SK-N-SH (cell line): ENCODE results near the gene PELI3. TPM values are rescaled to one million over a fixed set of nuclear protein-coding genes. Genes with fewer than 3 reads are reported as not detected.
A peak's percentile ranks its signal among the peaks of the same experiment; 100 is the strongest.

Experiments used
- CTCF ChIA-PET: fragments of 300-600, 350-600 bp; formaldehyde crosslinking; extraction: SDS; loops from one replicate; lab custom pipeline; 2021; lab: Yijun Ruan, JAX
- POLR2A ChIA-PET: fragments of 350-600 bp; sonication (Branson Sonifier 250); formaldehyde crosslinking; extraction: SDS; loops from one replicate; lab custom pipeline; 2020; ENCODE audit warnings: antibody characterized with exemption, inconsistent platforms; lab: Yijun Ruan, JAX
- DNase-seq: peaks from one replicate; pipeline ENCODE4 v3.0.0; 2012
- H2AFZ ChIP-seq: fragments of 200-600 bp; sonication (generic); 2 replicates; pipeline ENCODE4 v1.8.1; 2016; ENCODE audit warnings: antibody characterized with exemption, mild to moderate bottlenecking, low read depth
- H3F3A ChIP-seq: fragments of 200-600 bp; sonication (generic); replicated peaks from 2 replicates; pipeline ENCODE3; 2016; ENCODE audit warnings: antibody characterized with exemption, mild to moderate bottlenecking; ENCODE audit not compliant: insufficient read depth
- H3K27ac ChIP-seq, 2 experiments: fragments of 200-500 bp in 1 of 2; fragments of 200-600 bp in 1 of 2; sonication (Bioruptor generic) in 1 of 2; sonication (generic), shearing (Covaris generic) in 1 of 2; 2 replicates each; pipeline versions ENCODE4 v1.5.1 to v1.6.1; 2014 to 2016; ENCODE audit warnings: low read depth in 2 of 2, inconsistent platforms in 1 of 2, low read length in 1 of 2, mild to moderate bottlenecking in 1 of 2, mixed read lengths in 1 of 2
- H3K27me3 ChIP-seq: fragments of 200-600 bp; sonication (generic), shearing (Covaris generic); 2 replicates; pipeline ENCODE4 v1.6.1; 2016; ENCODE audit warnings: mixed run types; ENCODE audit not compliant: insufficient read depth
- H3K36me3 ChIP-seq, 2 experiments: fragments of 200-500 bp in 1 of 2; fragments of 200-600 bp in 1 of 2; sonication (Bioruptor generic) in 1 of 2; sonication (generic) in 1 of 2; replicated peaks in 1 of 2; 2 replicates each; pipeline versions ENCODE3 to v1.5.1; 2014 to 2016; ENCODE audit warnings: low read length in 1 of 2, mild to moderate bottlenecking in 1 of 2; ENCODE audit not compliant: insufficient read depth in 2 of 2, control insufficient read depth in 1 of 2
- H3K4me1 ChIP-seq, 2 experiments: fragments of 200-500 bp in 1 of 2; fragments of 200-600 bp in 1 of 2; sonication (Bioruptor generic) in 1 of 2; sonication (generic), shearing (Covaris generic) in 1 of 2; 2 replicates each; pipeline versions ENCODE4 v1.5.1 to v1.6.1; 2014 to 2016; ENCODE audit warnings: low read depth in 1 of 2, low read length in 1 of 2, mixed run types in 1 of 2; ENCODE audit not compliant: insufficient read depth in 2 of 2, control insufficient read depth in 1 of 2
- H3K4me2 ChIP-seq: fragments of 200-600 bp; sonication (generic), shearing (Covaris generic); 2 replicates; pipeline ENCODE4 v1.6.1; 2017; ENCODE audit warnings: mixed run types
- H3K4me3 ChIP-seq, 2 experiments: fragments of 200-500 bp in 1 of 2; fragments of 200-600 bp in 1 of 2; sonication (Bioruptor generic) in 1 of 2; sonication (generic), shearing (Covaris generic) in 1 of 2; 2 replicates each; pipeline versions ENCODE4 v1.5.1 to v1.8.1; 2014 to 2016; ENCODE audit warnings: low read depth in 2 of 2, inconsistent platforms in 1 of 2, low read length in 1 of 2, mild to moderate bottlenecking in 1 of 2, mixed read lengths in 1 of 2, moderate library complexity in 1 of 2
- H3K79me2 ChIP-seq: fragments of 200-600 bp; sonication (generic); 2 replicates; pipeline ENCODE4 v1.8.1; 2017; ENCODE audit warnings: mild to moderate bottlenecking; ENCODE audit not compliant: insufficient read depth
- H3K9ac ChIP-seq: fragments of 200-600 bp; sonication (generic); 2 replicates; pipeline ENCODE4 v1.6.1; 2017; ENCODE audit warnings: mixed run types
- H3K9me2 ChIP-seq: fragments of 200-600 bp; sonication (generic); 2 replicates; pipeline ENCODE4 v1.6.1; 2017; ENCODE audit warnings: mixed run types
- H3K9me3 ChIP-seq: fragments of 200-600 bp; sonication (generic); 2 replicates; pipeline ENCODE4 v1.6.1; 2017; ENCODE audit warnings: mixed run types, mild to moderate bottlenecking, moderate library complexity
- H4K20me1 ChIP-seq: fragments of 200-600 bp; sonication (generic); 2 replicates; pipeline ENCODE4 v1.6.1; 2017; ENCODE audit warnings: mild to moderate bottlenecking, mixed run types; ENCODE audit not compliant: insufficient read depth
- ELF1 ChIP-seq: IDR thresholded peaks from 2 replicates; pipeline ENCODE4 v1.4.0; 2012
- EP300 ChIP-seq, 2 experiments: IDR thresholded peaks; 2 replicates each; pipeline versions ENCODE4 v1.4.0 to v1.6.1; 2012; ENCODE audit warnings: borderline replicate concordance in 1 of 2, low read depth in 1 of 2, low read length in 1 of 2
- FOXJ3 ChIP-seq: sonication (generic); formaldehyde crosslinking; IDR thresholded peaks from 2 replicates; pipeline ENCODE4 v1.5.1; 2020; ENCODE audit warnings: mild to moderate bottlenecking, missing genetic modification reagents
- GABPA ChIP-seq: IDR thresholded peaks from 2 replicates; pipeline ENCODE4 v1.4.0; 2012; ENCODE audit warnings: low read depth, mild to moderate bottlenecking
- MAX ChIP-seq: IDR thresholded peaks from 2 replicates; pipeline ENCODE4 v1.4.0; 2012; ENCODE audit warnings: low read depth
- MXI1 ChIP-seq: IDR thresholded peaks from 2 replicates; pipeline ENCODE4 v1.6.1; 2012; ENCODE audit warnings: mild to moderate bottlenecking, low read depth, low read length, improper control_type of control experiment
- NRF1 ChIP-seq: IDR thresholded peaks from 2 replicates; pipeline ENCODE4 v1.6.1; 2012; ENCODE audit warnings: low read depth, mild to moderate bottlenecking, low read length
- POLR2AphosphoS5 ChIP-seq: IDR thresholded peaks from 2 replicates; pipeline ENCODE4 v1.6.1; 2012; ENCODE audit warnings: low read depth, low read length
- REST ChIP-seq: IDR thresholded peaks from 2 replicates; pipeline ENCODE4 v1.6.1; 2012; ENCODE audit warnings: mild to moderate bottlenecking, low read depth, low read length, moderate library complexity
- RXRA ChIP-seq: IDR thresholded peaks from 2 replicates; pipeline ENCODE4 v1.4.0; 2012; ENCODE audit warnings: low read depth, mild to moderate bottlenecking, borderline replicate concordance
- SIN3A ChIP-seq: IDR thresholded peaks from 2 replicates; pipeline ENCODE4 v1.6.1; 2012; ENCODE audit warnings: low read depth, mild to moderate bottlenecking, low read length, moderate library complexity, borderline replicate concordance
- TAF1 ChIP-seq: IDR thresholded peaks from 2 replicates; pipeline ENCODE4 v1.6.1; 2012; ENCODE audit warnings: low read depth, mild to moderate bottlenecking, low read length, moderate library complexity, borderline replicate concordance
- YY1 ChIP-seq: IDR thresholded peaks from 2 replicates; pipeline ENCODE4 v1.4.0; 2012; ENCODE audit warnings: low read depth, mild to moderate bottlenecking
- ZBTB33 ChIP-seq: IDR thresholded peaks from 2 replicates; pipeline ENCODE4 v1.4.0; 2012; ENCODE audit warnings: low read depth, borderline replicate concordance
- WGBS: methylation state at CpG from one replicate; pipeline ENCODE4 v1.1.6; 2017; ENCODE audit warnings: low lambda C conversion rate; 5-methylcytosine and 5-hydroxymethylcytosine counted together
- polyA plus RNA-seq, 3 experiments: library from polyadenylated mRNA; depleted of rRNA; stranded (reverse); fragments of >200 nt; gene quantifications; 2 replicates each; pipeline ENCODE4 v1.2.3, GENCODE V29; 2012
- TF ChIP-seq, protein P1 (sequence below): IDR thresholded peaks from 2 replicates; pipeline ENCODE4 v1.4.0; 2012; ENCODE audit warnings: low read depth, borderline replicate concordance

PELI3 gene
- polyA plus RNA-seq, 1 of the 3 experiments (the other 2 are of a cell fraction) = 7.0 TPM

DNA sequence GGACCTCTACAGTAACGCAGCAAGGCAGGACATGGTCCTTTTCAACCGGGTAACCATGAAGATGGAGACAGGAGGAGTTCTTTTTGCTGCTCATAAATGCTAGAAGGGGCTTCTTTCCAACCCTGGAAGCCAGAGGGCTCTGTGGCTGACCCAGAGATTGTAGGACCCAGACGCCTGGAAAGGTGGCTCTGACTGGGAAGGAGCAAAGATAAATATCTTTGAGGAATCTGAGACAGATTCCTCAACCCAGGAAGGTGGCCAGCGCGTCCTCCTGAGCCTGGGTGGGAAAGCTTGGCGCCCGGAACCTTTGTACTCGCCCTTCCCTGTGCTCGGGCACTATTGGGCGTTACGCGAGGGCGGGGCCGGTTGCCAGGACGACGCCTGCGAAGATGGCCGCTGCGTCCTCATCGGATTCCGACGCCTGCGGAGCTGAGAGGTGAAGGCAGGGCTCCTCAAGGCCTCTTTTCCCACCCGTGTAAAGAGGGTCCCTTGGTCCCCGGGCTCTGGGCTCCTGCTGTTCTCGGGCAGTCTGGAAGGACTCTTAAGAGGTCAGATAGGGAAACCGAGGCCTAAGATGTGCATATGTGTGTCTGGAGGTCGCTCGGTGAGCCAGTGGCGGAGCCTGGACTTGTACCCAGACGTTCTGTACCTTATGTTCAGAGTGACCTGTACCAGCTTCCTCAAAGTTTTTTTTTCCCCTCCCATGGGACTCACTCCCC is 43.7 kb downstream of the PELI3 start, which contains the start of gene BBS1:
Gene BBS1 (plus strand): TSS at position 365 of the 719 bp plus-strand sequence. CDS start 25 bp downstream, at position 390.
- no peaks in the 10 kb centered on the region for H4K20me1 ChIP-seq
- peak within 1 kb of the TSS; percentile 87 to 89 for H3K4me3 ChIP-seq
- peak within 1 kb of the TSS; percentile 40 to 70 for H3K27ac ChIP-seq
- ChIA-PET CTCF (interaction anchor here (0.6 to 1.6 kb wide), 7 partner anchors 20 to 482 kb away, joined by 3 to 5 read pairs (median 4); partner anchors contain the start of gene RBM4B), POLR2A (interaction anchor here (0.6 to 1.4 kb wide), 7 partner anchors 9 to 138 kb away, joined by 3 to 8 read pairs (median 3); partner anchors contain the start of genes ACTN3, DPP3 and ZDHHC24)
- peaks cover 4% of the 10 kb centered on the region for H3F3A ChIP-seq
- no peaks in the 10 kb centered on the region for H3K9me2 ChIP-seq
- H3K36me3 ChIP-seq = peaks cover 4 to 9% of the 10 kb centered on the region in 2 experiments
- H3K4me1 ChIP-seq = peaks cover 5 to 10% of the 10 kb centered on the region in 2 experiments; a peak in 2 of 4 replicates
- H3K27me3 ChIP-seq = no peaks in the 10 kb centered on the region
- H3K9me3 ChIP-seq = no peaks in the 10 kb centered on the region
- TF ChIP-seq RXRA = no peak
- no peak for TF ChIP-seq EP300 (IDR thresholded peaks at IDR 0.05; ENCODE audit: borderline replicate concordance in 1 of 2, low read depth in 1 of 2, low read length in 1 of 2)
- TF ChIP-seq GABPA = peak; percentile 66
- peak; percentile 69; the same call in 1 of the 2 replicates for TF ChIP-seq REST
- TF ChIP-seq POLR2AphosphoS5 = peak; percentile 89
- TF ChIP-seq MXI1 = peak; percentile 91
- TF ChIP-seq NRF1 = 0 out of 2 replicates have a peak, but pooled peaks have one; percentile 1
- peak; percentile 64; the same call in 1 of the 2 replicates for TF ChIP-seq MAX
- TF ChIP-seq FOXJ3 = no peak
- TF ChIP-seq SIN3A = peak; percentile 81; the same call in 1 of the 2 replicates
- TF ChIP-seq YY1 = peak; percentile 96
- TF ChIP-seq, protein P1, sequence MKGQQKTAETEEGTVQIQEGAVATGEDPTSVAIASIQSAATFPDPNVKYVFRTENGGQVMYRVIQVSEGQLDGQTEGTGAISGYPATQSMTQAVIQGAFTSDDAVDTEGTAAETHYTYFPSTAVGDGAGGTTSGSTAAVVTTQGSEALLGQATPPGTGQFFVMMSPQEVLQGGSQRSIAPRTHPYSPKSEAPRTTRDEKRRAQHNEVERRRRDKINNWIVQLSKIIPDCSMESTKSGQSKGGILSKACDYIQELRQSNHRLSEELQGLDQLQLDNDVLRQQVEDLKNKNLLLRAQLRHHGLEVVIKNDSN = 0 out of 2 replicates have a peak, but pooled peaks have one; percentile 48
- no peak for TF ChIP-seq ELF1
- TF ChIP-seq TAF1 = peak; percentile 96
- 0 out of 2 replicates have a peak, but pooled peaks have one; percentile 7 for TF ChIP-seq ZBTB33
- DNase-seq = peak; percentile 92
- H3K79me2 ChIP-seq = peaks cover 18% of the 10 kb centered on the region
- 9% methylated on average over 14 of the region's 31 CpGs for WGBS
- H3K9ac ChIP-seq = peak within 1 kb of the TSS; percentile 70
- H2AFZ ChIP-seq = peak within 1 kb of the TSS; percentile 85
- H3K4me2 ChIP-seq = peak within 1 kb of the TSS; percentile 80
